CD14-positive monocyte (primary cell): Measurements from ENCODE around the gene STAT3. TPM values are rescaled to one million over a fixed set of nuclear protein-coding genes. Genes with fewer than 3 reads are reported as not detected.

Experiments used
- DNase-seq, 3 donors: peaks; one replicate each; pipeline ENCODE4 v3.0.0-alpha.2; 2011 to 2022
- H2AFZ ChIP-seq: 2 replicates; pipeline ENCODE4 v1.6.0; 2012; ENCODE audit warnings: mild to moderate bottlenecking, low read depth, low read length, inconsistent platforms; ENCODE audit not compliant: insufficient read depth, poor library complexity, severe bottlenecking
- H3K27ac ChIP-seq, 2 donors: 1 replicate in 1 of 2; 2 replicates in 1 of 2; pipeline ENCODE4 v1.5.1; 2012 to 2013; ENCODE audit warnings: low read length in 2 of 2, control low read depth in 1 of 2, inconsistent platforms in 1 of 2, low read depth in 1 of 2, mild to moderate bottlenecking in 1 of 2
- H3K27me3 ChIP-seq, 2 donors: one replicate each; pipeline versions ENCODE4 v1.6.0 to v1.6.1; 2011 to 2013; ENCODE audit warnings: low read length in 2 of 2; ENCODE audit not compliant: control insufficient read depth in 2 of 2, insufficient read depth in 2 of 2
- H3K36me3 ChIP-seq, 2 donors: replicated peaks in 1 of 2; 1 replicate in 1 of 2; 2 replicates in 1 of 2; pipeline versions ENCODE4 v1.5.1 to v1.6.1; 2012 to 2013; ENCODE audit warnings: low read length in 2 of 2, control low read depth in 1 of 2, inconsistent platforms in 1 of 2, mild to moderate bottlenecking in 1 of 2; ENCODE audit not compliant: insufficient read depth in 2 of 2, control insufficient read depth in 1 of 2
- H3K4me1 ChIP-seq, 2 donors: 1 replicate in 1 of 2; 2 replicates in 1 of 2; pipeline versions ENCODE4 v1.5.1 to v1.6.1; 2012 to 2013; ENCODE audit warnings: low read length in 2 of 2, control low read depth in 1 of 2, inconsistent platforms in 1 of 2, mild to moderate bottlenecking in 1 of 2, moderate library complexity in 1 of 2; ENCODE audit not compliant: insufficient read depth in 2 of 2, control insufficient read depth in 1 of 2
- H3K4me2 ChIP-seq: replicated peaks from 2 replicates; pipeline ENCODE3; 2012; ENCODE audit warnings: low read length, moderate library complexity, mild to moderate bottlenecking; ENCODE audit not compliant: poor library complexity, severe bottlenecking; ENCODE audit errors: extremely low read depth
- H3K4me3 ChIP-seq, 3 experiments: fragments of 200-600 bp in 1 of 3; sonication (generic) in 1 of 3; replicated peaks in 1 of 3; 1 replicate in 2 of 3; 2 replicates in 1 of 3; pipeline ENCODE4 v1.5.1; 2011 to 2013; ENCODE audit warnings: low read length in 3 of 3, mild to moderate bottlenecking in 3 of 3, control low read depth in 2 of 3, low read depth in 2 of 3, inconsistent platforms in 1 of 3, moderate library complexity in 1 of 3
- H3K79me2 ChIP-seq: 2 replicates; pipeline ENCODE4 v1.6.0; 2012; ENCODE audit warnings: mild to moderate bottlenecking, control low read depth, inconsistent platforms, low read length, moderate library complexity; ENCODE audit not compliant: insufficient read depth
- H3K9ac ChIP-seq: 2 replicates; pipeline ENCODE4 v1.6.0; 2017; ENCODE audit warnings: low read length, mild to moderate bottlenecking; ENCODE audit not compliant: insufficient read depth, poor library complexity, severe bottlenecking
- H3K9me3 ChIP-seq, 2 donors: replicated peaks in 1 of 2; 1 replicate in 1 of 2; 2 replicates in 1 of 2; pipeline versions ENCODE4 v1.5.1 to v1.6.1; 2012 to 2013; ENCODE audit warnings: low read length in 2 of 2, control low read depth in 1 of 2; ENCODE audit not compliant: control insufficient read depth in 1 of 2, insufficient read depth in 1 of 2
- H4K20me1 ChIP-seq: 2 replicates; pipeline ENCODE4 v1.6.0; 2012; ENCODE audit warnings: mild to moderate bottlenecking, low read length, control low read depth, moderate library complexity; ENCODE audit not compliant: insufficient read depth
- H3K27ac Mint-ChIP-seq, 7 donors: one replicate each; pipeline ENCODE4 v1.8.0; 2020; ENCODE audit warnings: mild to moderate bottlenecking in 7 of 7, mixed read lengths in 7 of 7, moderate library complexity in 6 of 7, inconsistent platforms in 2 of 7
- H3K27me3 Mint-ChIP-seq, 3 donors: one replicate each; pipeline ENCODE4 v1.8.0; 2021 to 2022; ENCODE audit warnings: low read depth in 3 of 3, mild to moderate bottlenecking in 3 of 3, mixed read lengths in 3 of 3, moderate library complexity in 3 of 3, inconsistent platforms in 1 of 3
- H3K36me3 Mint-ChIP-seq, 2 donors: one replicate each; pipeline ENCODE4 v1.8.0; 2020; ENCODE audit warnings: mixed read lengths in 2 of 2, inconsistent platforms in 1 of 2, mild to moderate bottlenecking in 1 of 2
- H3K4me1 Mint-ChIP-seq: one replicate; pipeline ENCODE4 v1.8.0; 2020; ENCODE audit warnings: mild to moderate bottlenecking, mixed read lengths
- H3K4me3 Mint-ChIP-seq, 2 donors: one replicate each; pipeline ENCODE4 v1.8.0; 2020; ENCODE audit warnings: mild to moderate bottlenecking in 2 of 2, mixed read lengths in 2 of 2, moderate library complexity in 1 of 2
- H3K9me3 Mint-ChIP-seq, 7 donors: one replicate each; pipeline ENCODE4 v1.8.0; 2020 to 2022; ENCODE audit warnings: mixed read lengths in 7 of 7, mild to moderate bottlenecking in 6 of 7, moderate library complexity in 6 of 7, inconsistent platforms in 2 of 7
- CTCF ChIP-seq: fragments of 200-600 bp; IDR thresholded peaks from one replicate; pipeline ENCODE4 v1.8.0; 2022; ENCODE audit warnings: antibody characterized with exemption, mild to moderate bottlenecking
- WGBS: methylation state at CpG from one replicate; pipeline ENCODE4 v1.1.5; 2013; ENCODE audit warnings: missing lambda C conversion rate; ENCODE audit not compliant: insufficient coverage; 5-methylcytosine and 5-hydroxymethylcytosine counted together
- intact Hi-C, 2 donors: fragments of 100-400 bp; cut with micrococcal nuclease; formaldehyde crosslinking; loops; one replicate each; pipeline versions ENCODE4 v1.15.0 to v1.15.1; 2023
- polyA plus RNA-seq, 3 donors: library from polyadenylated mRNA; depleted of rRNA in 1 of 3; unstranded in 2 of 3; stranded (reverse) in 1 of 3; fragments of 300-500 nt in 2 of 3; fragments of >200 nt in 1 of 3; fragmentation: Illumina TruSeq in 2 of 3; gene quantifications; 1 replicate in 2 of 3; 2 replicates in 1 of 3; pipeline ENCODE4 v1.2.3, GENCODE V29; 2012 to 2021

The STAT3 gene
- polyA plus RNA-seq, 3 donors, result 73.0 to 155 (median 110) TPM

GRCh38 chr17:42408061-42408460, 19.8 kb upstream of the STAT3 start:
- intact Hi-C loops, result no loop called here
- H3K4me2 ChIP-seq, result no peak overlapping the region
- Mint-ChIP-seq H3K4me1 (peaks cover 16% of the 10 kb centered on the region), H3K27me3 (peaks cover 7 to 15% (median 14%) of the 10 kb centered on the region in 3 donors), H3K9me3 (peaks cover 0 to 2% (median 0%) of the 10 kb centered on the region in 7 donors), H3K36me3 (no peaks in the 10 kb centered on the region), H3K27ac (no peak overlapping the region), H3K4me3 (no peak overlapping the region)
- no peak overlapping the region for H3K27ac ChIP-seq
- H4K20me1 ChIP-seq, result no peaks in the 10 kb centered on the region
- H3K9ac ChIP-seq, result no peak overlapping the region
- no peak overlapping the region for H2AFZ ChIP-seq
- H3K4me3 ChIP-seq, result no peak overlapping the region
- no CpG with 5 or more reads among the region's 2 CpGs for WGBS
- no peaks in the 10 kb centered on the region for H3K79me2 ChIP-seq
- H3K36me3 ChIP-seq, result no peaks in the 10 kb centered on the region
- H3K4me1 ChIP-seq, result peaks cover 14 to 17% of the 10 kb centered on the region in 2 donors
- H3K27me3 ChIP-seq, result peaks cover 0 to 4% of the 10 kb centered on the region in 2 donors
- DNase-seq, result no peak
- TF ChIP-seq CTCF, result no peak
- H3K9me3 ChIP-seq, result no peaks in the 10 kb centered on the region

GRCh38 chr17:42407289-42407836, 19.1 kb upstream of the STAT3 start:
- Histone ChIP-seq H3K79me2 (no peaks in the 10 kb centered on the region), H3K4me2 (no peak overlapping the region), H2AFZ (no peak overlapping the region), H3K9me3 (no peaks in the 10 kb centered on the region), H3K4me1 (peaks cover 14 to 17% of the 10 kb centered on the region in 2 donors), H3K4me3 (no peak overlapping the region), H3K9ac (no peak overlapping the region), H3K27ac (no peak overlapping the region), H4K20me1 (no peaks in the 10 kb centered on the region), H3K36me3 (no peaks in the 10 kb centered on the region), H3K27me3 (peaks cover 0 to 7% of the 10 kb centered on the region in 2 donors)
- Mint-ChIP-seq H3K4me1 (peaks cover 16% of the 10 kb centered on the region), H3K9me3 (peaks cover 0 to 2% (median 0%) of the 10 kb centered on the region in 7 donors), H3K27me3 (peaks cover 11 to 16% (median 16%) of the 10 kb centered on the region in 3 donors), H3K27ac (peak overlapping the region in 1 of 7 donors; percentile 36), H3K36me3 (no peaks in the 10 kb centered on the region), H3K4me3 (no peak overlapping the region)
- DNase-seq, result peak in 1 of 3 donors; percentile 41
- intact Hi-C loops, result loop anchor here in 1 of 2 donors (2.0 kb wide), 1 partner anchor 85 kb away; no protein-coding TSS in a partner anchor
- TF ChIP-seq CTCF, result no peak
- 18% methylated on average over 1 of the region's 2 CpGs for WGBS
